ENCODE results near the gene EBI3. TPM values are rescaled to one million over a fixed set of nuclear protein-coding genes. Genes with fewer than 3 reads are reported as not detected.
A peak's percentile ranks its signal among the peaks of the same experiment; 100 is the strongest.

EBI3 gene
- total and polyA plus RNA-seq, 2 of the 8 experiments (the other 6 are each of a cell fraction or from before 2014, with no cell fraction given) = 0.99 to 8.4 TPM

- Histone ChIP-seq H2AK5ac (ENCODE audit: low read depth, low read length) (peak overlapping the region; percentile 11; the same call in 1 of the 2 replicates), H3K56ac (replicated peaks; ENCODE audit: insufficient read length, low read depth, low read length) (no peak overlapping the region), H2BK20ac (ENCODE audit: low read length) (no peak overlapping the region), H3K4me3 (ENCODE audit: extremely low read depth in 1 of 4, insufficient read depth in 2 of 4, low read depth in 3 of 4, low read length in 4 of 4) (no peak overlapping the region), H2AFZ (ENCODE audit: low read length) (peak overlapping the region; percentile 74; the same call in 1 of the 2 replicates), H3K27ac (ENCODE audit: low read depth, low read length) (no peak overlapping the region), H2BK5ac (ENCODE audit: low read depth, low read length) (no peak overlapping the region), H3K79me2 (ENCODE audit: control insufficient read depth in 1 of 2, insufficient read depth in 2 of 2, low read length in 2 of 2) (no peaks in the 10 kb centered on the region; a peak in 1 of 4 replicates), H3K23ac (ENCODE audit: insufficient read length) (no peak overlapping the region), H3K79me1 (ENCODE audit: low read depth, low read length) (peaks cover 2% of the 10 kb centered on the region; the same call in 1 of the 2 replicates), H3K9ac (replicated peaks in 1 of 4; ENCODE audit: extremely low read depth in 1 of 4, low read depth in 3 of 4, low read length in 3 of 4) (no peak overlapping the region), H3K4me2 (ENCODE audit: insufficient read depth in 1 of 2, low read depth in 2 of 2, low read length in 2 of 2) (peak overlapping the region in 1 of 2 experiments; percentile 51; a peak in 2 of 4 replicates), H4K91ac (replicated peaks; ENCODE audit: insufficient read length, low read length) (no peak overlapping the region), H3K4me1 (replicated peaks in 1 of 4; ENCODE audit: control insufficient read depth in 3 of 4, insufficient read depth in 4 of 4, low read length in 3 of 4) (peaks cover 0 to 3% (median under 1%) of the 10 kb centered on the region in 4 experiments; a peak in 3 of 7 replicates), H2BK12ac (ENCODE audit: low read depth, low read length) (no peak overlapping the region), H4K5ac (ENCODE audit: insufficient read length, low read depth, low read length) (peak overlapping the region; percentile 18), H3K36me3 (ENCODE audit: control insufficient read depth in 2 of 4, insufficient read depth in 4 of 4, low read length in 3 of 4) (no peaks in the 10 kb centered on the region), H2BK120ac (replicated peaks; ENCODE audit: low read depth, low read length) (no peak overlapping the region), H3K18ac (ENCODE audit: extremely low read depth, low read length) (peak overlapping the region; percentile 85), H4K20me1 (replicated peaks in 1 of 2; ENCODE audit: control insufficient read depth in 1 of 2, insufficient read depth in 2 of 2, low read length in 2 of 2) (no peaks in the 10 kb centered on the region), H3K4ac (replicated peaks; ENCODE audit: insufficient read length, low read depth, low read length) (no peak overlapping the region), H2BK15ac (ENCODE audit: low read length) (peak overlapping the region; percentile 61; the same call in 1 of the 2 replicates), H3K9me3 (ENCODE audit: insufficient read depth in 2 of 2, low read depth in 1 of 2, low read length in 1 of 2) (no peaks in the 10 kb centered on the region), H3K23me2 (ENCODE audit: low read depth, low read length) (peaks cover 13% of the 10 kb centered on the region), H4K8ac (ENCODE audit: extremely low read depth, insufficient read depth, low read length) (peak overlapping the region; percentile 54; the same call in 1 of the 2 replicates), H3K14ac (ENCODE audit: insufficient read length) (no peak overlapping the region), H3K27me3 (replicated peaks in 1 of 4; ENCODE audit: control insufficient read depth in 3 of 4, extremely low read depth in 1 of 4, insufficient read depth in 3 of 4, low read length in 3 of 4) (0 out of 7 replicates have a peak, but pooled peaks cover 0 to 2% (median 0%) of the 10 kb centered on the region in 4 experiments)
- FAIRE-seq (peak; percentile 84), DNase-seq (ENCODE audit: low read depth in 1 of 2, low spot score in 2 of 2) (peak; percentile 66 to 99)
- ChIA-PET POLR2A (ENCODE audit: partially characterized antibody) (interaction anchor here (1.5 kb wide), 1 partner anchor 202 kb away, joined by 3 read pairs; no protein-coding TSS in a partner anchor), CTCF (ENCODE audit: partially characterized antibody) (interaction anchor here (0.7 to 2.5 kb wide), 10 partner anchors 9 to 110 kb away, joined by 3 to 14 read pairs (median 3); no protein-coding TSS in a partner anchor)
- WGBS, 2 experiments (ENCODE audit: extremely low coverage in 1 of 2, insufficient coverage in 1 of 2, insufficient read length in 1 of 2, insufficient replicate concordance in 2 of 2, low coverage in 1 of 2, low lambda C conversion rate in 2 of 2, missing lambda C conversion rate in 1 of 2) = 45% methylated on average over 22 of the region's 22 CpGs; no CpG with 5 or more reads in 1 of the 2 experiments
- TF ChIP-seq E2F6 (IDR thresholded peaks at IDR 0.05) (no peak), BRCA1 (IDR thresholded peaks at IDR 0.05; ENCODE audit: low read depth, low read length) (no peak), TEAD4 (IDR thresholded peaks at IDR 0.05; ENCODE audit: low read depth, low read length) (peak; percentile 57), TAF1 (IDR thresholded peaks at IDR 0.05; ENCODE audit: low read depth, low read length) (no peak), RAD21 (IDR thresholded peaks at IDR 0.05 in 1 of 2, conservative IDR thresholded peaks at IDR 0.05 in 1 of 2; ENCODE audit: low read depth in 2 of 2, low read length in 2 of 2) (peak; percentile 55 to 68), GTF2F1 (IDR thresholded peaks at IDR 0.05; ENCODE audit: borderline replicate concordance, low read depth, low read length) (no peak), GABPA (IDR thresholded peaks at IDR 0.05; ENCODE audit: borderline replicate concordance, insufficient read depth, low read length) (peak; percentile 59; the same call in 1 of the 2 replicates), JUND (IDR thresholded peaks at IDR 0.05; ENCODE audit: low read length) (no peak), ASH2L (IDR thresholded peaks at IDR 0.05; ENCODE audit: low read length) (no peak), KDM1A (IDR thresholded peaks at IDR 0.05; ENCODE audit: borderline replicate concordance, low read length) (peak; percentile 88; the same call in 1 of the 2 replicates)
Observed at GRCh38 chr19:4186087-4186993, 43.0 kb upstream of the EBI3 start.

All from H1 (cell line).